Neuron (in vitro differentiated cells): Measurements from ENCODE around the gene RTP5.
"Not testable (repeated sequence)": the region's sequence is repeated elsewhere in the genome, so short reads cannot be mapped to it uniquely, and the experiment has no call there.

Experiments
- H2AFZ ChIP-seq: one replicate; pipeline ENCODE4 v1.6.1; 2013; ENCODE audit warnings: low read depth, mild to moderate bottlenecking, inconsistent platforms, low read length, moderate library complexity
- H3K27me3 ChIP-seq: one replicate; pipeline ENCODE4 v1.6.1; 2013; ENCODE audit warnings: low read length; ENCODE audit not compliant: insufficient read depth
- H3K36me3 ChIP-seq: one replicate; pipeline ENCODE4 v1.6.1; 2013; ENCODE audit warnings: low read length; ENCODE audit not compliant: insufficient read depth
- H3K4me1 ChIP-seq: one replicate; pipeline ENCODE4 v1.6.1; 2013; ENCODE audit warnings: low read length; ENCODE audit not compliant: insufficient read depth
- H3K4me3 ChIP-seq: 2 replicates; pipeline ENCODE4 v1.5.1; 2013; ENCODE audit warnings: mild to moderate bottlenecking, low read length, moderate library complexity
- H3K9me3 ChIP-seq: one replicate; pipeline ENCODE4 v1.6.1; 2013; ENCODE audit warnings: low read length

Gene RTP5

DNA sequence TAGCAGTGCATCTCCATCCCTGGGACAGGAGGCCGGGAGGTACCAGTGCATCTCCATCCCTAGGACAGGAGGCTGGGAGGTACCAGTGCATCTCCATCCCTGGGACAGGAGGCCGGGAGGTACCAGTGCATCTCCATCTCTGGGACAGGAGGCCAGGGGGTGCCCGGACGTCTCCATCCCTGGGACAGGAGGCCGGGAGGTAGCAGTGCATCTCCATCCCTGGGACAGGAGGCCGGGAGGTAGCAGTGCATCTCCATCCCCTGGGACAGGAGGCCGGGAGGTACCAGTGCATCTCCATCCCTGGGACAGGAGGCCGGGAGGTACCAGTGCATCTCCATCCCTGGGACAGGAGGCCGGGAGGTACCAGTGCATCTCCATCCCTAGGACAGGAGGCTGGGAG lies 52.1 kb downstream of the RTP5 start:
- not testable (repeated sequence) for H3K9me3 ChIP-seq, H3K36me3 ChIP-seq, H3K27me3 ChIP-seq, H3K4me1 ChIP-seq, H2AFZ ChIP-seq, H3K4me3 ChIP-seq

DNA sequence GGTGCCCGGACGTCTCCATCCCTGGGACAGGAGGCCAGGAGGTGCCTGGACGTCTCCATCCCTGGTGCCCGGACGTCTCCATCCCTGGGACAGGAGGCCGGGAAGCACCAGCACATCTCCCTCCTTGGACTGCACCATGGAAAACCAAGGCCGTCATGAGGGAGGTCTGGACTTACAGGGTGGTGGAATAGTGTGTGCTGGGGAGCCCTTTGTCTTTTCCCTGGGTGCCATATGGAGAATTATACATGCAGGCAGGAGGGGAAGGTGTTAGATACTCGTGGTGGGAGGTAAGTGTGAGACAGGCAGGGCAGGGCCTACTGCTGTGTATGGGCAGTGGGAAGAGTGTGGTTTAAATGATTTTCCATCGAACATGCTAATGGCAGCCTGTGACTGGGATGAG lies 52.9 kb downstream of the RTP5 start:
- Histone ChIP-seq H3K4me1 (no peaks in the 10 kb centered on the region), H3K27me3 (peaks cover 8% of the 10 kb centered on the region), H3K4me3 (no peak overlapping the region), H3K36me3 (no peaks in the 10 kb centered on the region), H3K9me3 (no peaks in the 10 kb centered on the region), H2AFZ (no peak overlapping the region)

GRCh38 chr2:241922816-241923601 lies 53.5 kb downstream of the RTP5 start:
- H3K27me3 ChIP-seq, H3K36me3 ChIP-seq, H3K9me3 ChIP-seq, H2AFZ ChIP-seq, H3K4me1 ChIP-seq, H3K4me3 ChIP-seq: not testable (repeated sequence)
